Astrocyte (in vitro differentiated cells and primary cell): ENCODE data around the gene NUP160.
"Not testable (repeated sequence)": the region's sequence is repeated elsewhere in the genome, so short reads cannot be mapped to it uniquely, and the experiment has no call there.

Experiments used
- EZH2 ChIP-seq: IDR thresholded peaks from 2 replicates; pipeline ENCODE4 v1.6.1; 2012; ENCODE audit warnings: mild to moderate bottlenecking, low read length, inconsistent platforms; ENCODE audit not compliant: insufficient read depth
- TF ChIP-seq, protein P1 (sequence below): IDR thresholded peaks from 2 replicates; pipeline ENCODE4 v1.5.1; 2011; ENCODE audit warnings: low read depth, mild to moderate bottlenecking, inconsistent platforms, low read length, moderate library complexity; ENCODE audit not compliant: insufficient read depth

DNA sequence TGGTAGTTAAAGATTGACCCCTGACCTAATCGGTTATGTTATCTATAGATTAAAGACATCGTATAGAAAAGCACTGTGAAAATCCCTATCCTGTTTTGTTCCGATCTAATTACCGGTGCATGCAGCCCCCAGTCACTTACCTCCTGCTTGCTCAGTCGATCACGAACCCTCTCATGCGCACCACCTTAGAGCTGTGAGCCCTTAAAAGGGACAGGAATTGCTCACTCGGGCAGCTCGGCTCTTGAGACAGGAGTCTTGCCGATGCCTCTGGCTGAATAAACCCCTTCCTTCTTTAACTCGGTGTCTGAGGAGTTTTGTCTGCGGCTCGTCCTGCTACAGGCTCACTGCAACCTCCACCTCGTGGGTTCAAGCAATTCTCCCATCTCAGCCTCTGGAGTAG lies 78.6 kb downstream of the NUP160 start:
- TF ChIP-seq, protein P1, sequence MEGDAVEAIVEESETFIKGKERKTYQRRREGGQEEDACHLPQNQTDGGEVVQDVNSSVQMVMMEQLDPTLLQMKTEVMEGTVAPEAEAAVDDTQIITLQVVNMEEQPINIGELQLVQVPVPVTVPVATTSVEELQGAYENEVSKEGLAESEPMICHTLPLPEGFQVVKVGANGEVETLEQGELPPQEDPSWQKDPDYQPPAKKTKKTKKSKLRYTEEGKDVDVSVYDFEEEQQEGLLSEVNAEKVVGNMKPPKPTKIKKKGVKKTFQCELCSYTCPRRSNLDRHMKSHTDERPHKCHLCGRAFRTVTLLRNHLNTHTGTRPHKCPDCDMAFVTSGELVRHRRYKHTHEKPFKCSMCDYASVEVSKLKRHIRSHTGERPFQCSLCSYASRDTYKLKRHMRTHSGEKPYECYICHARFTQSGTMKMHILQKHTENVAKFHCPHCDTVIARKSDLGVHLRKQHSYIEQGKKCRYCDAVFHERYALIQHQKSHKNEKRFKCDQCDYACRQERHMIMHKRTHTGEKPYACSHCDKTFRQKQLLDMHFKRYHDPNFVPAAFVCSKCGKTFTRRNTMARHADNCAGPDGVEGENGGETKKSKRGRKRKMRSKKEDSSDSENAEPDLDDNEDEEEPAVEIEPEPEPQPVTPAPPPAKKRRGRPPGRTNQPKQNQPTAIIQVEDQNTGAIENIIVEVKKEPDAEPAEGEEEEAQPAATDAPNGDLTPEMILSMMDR: not testable (repeated sequence)
- not testable (repeated sequence) for TF ChIP-seq EZH2
